Astrocyte (in vitro differentiated cells and primary cell): Measurements from ENCODE around the gene STK38.

Experiments
- CTCF ChIP-seq: IDR thresholded peaks from 2 replicates; pipeline ENCODE4 v1.5.1; 2011; ENCODE audit warnings: low read depth, mild to moderate bottlenecking, inconsistent platforms, low read length, moderate library complexity; ENCODE audit not compliant: insufficient read depth
- EZH2 ChIP-seq: IDR thresholded peaks from 2 replicates; pipeline ENCODE4 v1.6.1; 2012; ENCODE audit warnings: mild to moderate bottlenecking, low read length, inconsistent platforms; ENCODE audit not compliant: insufficient read depth

- TF ChIP-seq CTCF (no peak), EZH2 (no peak)
These were observed 83.0 kb downstream of the STK38 start for GRCh38 chr6:36464233-36464632.
